Stomach (tissue), 19 donors: ENCODE measurements around the gene TNFSF9. TPM values are rescaled to one million over a fixed set of nuclear protein-coding genes. Genes with fewer than 3 reads are reported as not detected.
A peak's percentile ranks its signal among the peaks of the same experiment; 100 is the strongest.

ENCODE experiments used
- DNase-seq, 2 donors: peaks; one replicate each; pipeline versions ENCODE4 v3.0.0 to v3.0.0-alpha.2; 2013 to 2019
- H3K27ac ChIP-seq, 5 donors: fragments of 200-600 bp in 4 of 5; sonication (generic) in 4 of 5; one replicate each; pipeline ENCODE4 v1.5.1; 2013 to 2019; ENCODE audit warnings: mild to moderate bottlenecking in 1 of 5, moderate library complexity in 1 of 5
- H3K27me3 ChIP-seq, 3 donors: fragments of 200-600 bp; sonication (generic); one replicate each; pipeline ENCODE4 v1.5.1; 2017 to 2019; ENCODE audit warnings: mixed run types in 1 of 3
- H3K36me3 ChIP-seq, 4 donors: fragments of 200-600 bp; sonication (generic); 1 replicate in 3 of 4; 2 replicates in 1 of 4; pipeline ENCODE4 v1.5.1; 2016 to 2019
- H3K4me1 ChIP-seq, 4 donors: fragments of 200-600 bp; sonication (generic); one replicate each; pipeline ENCODE4 v1.5.1; 2016 to 2019
- H3K4me3 ChIP-seq, 4 donors: fragments of 200-600 bp; sonication (generic) in 3 of 4; one replicate each; pipeline ENCODE4 v1.5.1; 2016 to 2019; ENCODE audit warnings: mild to moderate bottlenecking in 1 of 4
- H3K9me3 ChIP-seq, 4 donors: fragments of 200-600 bp; sonication (generic); one replicate each; pipeline ENCODE4 v1.5.1; 2016 to 2019
- EP300 ChIP-seq: sonication (generic); formaldehyde crosslinking; IDR thresholded peaks from one replicate; pipeline ENCODE4 v1.6.1; 2017; ENCODE audit warnings: antibody characterized with exemption
- POLR2A ChIP-seq, 4 donors: fragments of 450-650 bp; IDR thresholded peaks; one replicate each; pipeline ENCODE4 v1.6.1; 2016; ENCODE audit warnings: antibody characterized with exemption in 4 of 4, control low read depth in 2 of 4, mild to moderate bottlenecking in 1 of 4, moderate library complexity in 1 of 4
- POLR2AphosphoS5 ChIP-seq, 3 donors: sonication (generic); formaldehyde crosslinking; IDR thresholded peaks; one replicate each; pipeline ENCODE4 v1.6.1; 2016; ENCODE audit warnings: antibody characterized with exemption in 3 of 3
- WGBS, 5 donors: extraction: QIAGEN DNeasy Blood & Tissue Kit in 3 of 5; methylation state at CpG; one replicate each; pipeline versions ENCODE4 v1.1.5 to v1.1.7; 2013 to 2018; 5-methylcytosine and 5-hydroxymethylcytosine counted together
- intact Hi-C: fragments of 100-400 bp; cut with DNase I; formaldehyde crosslinking; loops from one replicate; pipeline ENCODE4 v1.15.1; 2023; ENCODE audit warnings: low total_unique reads
- long read RNA-seq, 10 donors: transcript quantifications; one replicate each; lab custom pipeline, GENCODE V29; 2026
- polyA plus RNA-seq, 3 donors: library from polyadenylated mRNA; stranded (reverse); fragments of 200-250 nt; gene quantifications; one replicate each; pipeline ENCODE4 v1.2.3, GENCODE V29; 2013
- total RNA-seq, 5 donors: library from RNA; depleted of rRNA; stranded (reverse); fragments of >200 nt; gene quantifications; one replicate each; pipeline versions ENCODE4 v1.1.0 to v1.2.3, GENCODE V29; 2014 to 2016
- TF ChIP-seq, protein P1 (sequence below), 7 experiments: fragments of 450-650 bp in 4 of 7; fragments of 200-600 bp in 3 of 7; sonication (generic) in 3 of 7; IDR thresholded peaks; one replicate each; pipeline ENCODE4 v1.5.1; 2016 to 2019; ENCODE audit warnings: antibody characterized with exemption in 7 of 7, control low read depth in 2 of 7, mild to moderate bottlenecking in 1 of 7
- donor health status: healthy with polysubstance abuse.
- donor health status: Bipolar disorder and iron deficiency.
- donor health status: healthy.

TNFSF9 gene, protein sequence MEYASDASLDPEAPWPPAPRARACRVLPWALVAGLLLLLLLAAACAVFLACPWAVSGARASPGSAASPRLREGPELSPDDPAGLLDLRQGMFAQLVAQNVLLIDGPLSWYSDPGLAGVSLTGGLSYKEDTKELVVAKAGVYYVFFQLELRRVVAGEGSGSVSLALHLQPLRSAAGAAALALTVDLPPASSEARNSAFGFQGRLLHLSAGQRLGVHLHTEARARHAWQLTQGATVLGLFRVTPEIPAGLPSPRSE
- total RNA-seq (not detected), polyA plus RNA-seq (under 1 TPM in 1 of 3 donors, not detected in 2; 0.85 TPM)
- long read RNA-seq, donor 1: 0 reads
- long read RNA-seq, donor 2: 0 reads
- long read RNA-seq, donor 3: 0 reads
- long read RNA-seq, donor 4: 0 reads
- long read RNA-seq, donor 5: 0 reads
- long read RNA-seq, donor 6: 0 reads
- long read RNA-seq, donor 7: 0 reads
- long read RNA-seq, donor 8: 0 reads
- long read RNA-seq, donor 9: 0 reads
- long read RNA-seq, donor 10: 0 reads

DNA sequence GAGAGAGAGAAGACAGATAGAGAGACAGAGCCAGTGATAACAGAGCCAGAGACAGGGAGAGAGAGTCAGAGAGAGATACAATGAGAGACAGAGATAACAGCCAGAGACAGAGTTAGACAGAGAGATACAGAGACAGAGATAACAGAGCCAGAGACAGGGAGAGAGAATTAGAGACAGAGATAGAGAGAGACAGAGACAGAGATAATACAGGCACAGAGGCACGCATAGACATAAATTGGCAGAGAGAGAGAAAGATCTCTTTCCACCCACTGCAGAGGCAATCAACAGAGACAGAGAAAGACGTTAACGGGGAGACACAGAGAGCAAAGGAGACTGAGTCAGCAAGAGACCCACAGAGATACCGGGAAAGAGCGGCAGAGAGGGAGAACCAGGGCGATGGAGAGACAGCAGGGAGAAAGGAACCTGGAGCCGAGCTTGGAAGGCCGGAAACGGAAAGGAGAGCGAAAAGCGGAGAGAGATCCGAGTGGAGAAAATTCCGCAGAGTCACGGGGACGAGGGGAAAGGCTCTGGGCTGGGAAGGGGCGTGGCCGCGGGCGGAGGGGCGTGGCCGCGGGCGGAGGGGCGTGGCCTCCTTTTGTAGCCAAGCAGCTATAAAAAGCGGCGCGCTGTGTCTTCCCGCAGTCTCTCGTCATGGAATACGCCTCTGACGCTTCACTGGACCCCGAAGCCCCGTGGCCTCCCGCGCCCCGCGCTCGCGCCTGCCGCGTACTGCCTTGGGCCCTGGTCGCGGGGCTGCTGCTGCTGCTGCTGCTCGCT lies at the start of gene TNFSF9:
Gene TNFSF9, plus strand, starts transcription at position 641 of the 777 bp plus-strand sequence. Its CDS starts 11 bp downstream, at position 652.
- no peaks in the 10 kb centered on the region for H3K36me3 ChIP-seq
- TF ChIP-seq EP300 (no peak), POLR2AphosphoS5 (IDR thresholded peaks at IDR 0.05) (peak; percentile 25 to 75 (median 50)), POLR2A (IDR thresholded peaks at IDR 0.05) (no peak)
- no peaks in the 10 kb centered on the region for H3K9me3 ChIP-seq
- peak within 1 kb of the TSS; percentile 47 to 63 (median 56) for H3K4me3 ChIP-seq
- peaks cover 6 to 47% (median 32%) of the 10 kb centered on the region in 3 donors for H3K27me3 ChIP-seq
- DNase-seq: peak; percentile 89 to 96
- peaks cover 8 to 41% (median 25%) of the 10 kb centered on the region in 4 donors for H3K4me1 ChIP-seq
- peak within 1 kb of the TSS in 4 of 5 donors; percentile 47 to 61 (median 52) for H3K27ac ChIP-seq
- intact Hi-C loops: no loop called here
- 0 to 3% (median 1%) methylated on average over 32 to 44 of the region's 44 CpGs for WGBS, 5 donors

DNA sequence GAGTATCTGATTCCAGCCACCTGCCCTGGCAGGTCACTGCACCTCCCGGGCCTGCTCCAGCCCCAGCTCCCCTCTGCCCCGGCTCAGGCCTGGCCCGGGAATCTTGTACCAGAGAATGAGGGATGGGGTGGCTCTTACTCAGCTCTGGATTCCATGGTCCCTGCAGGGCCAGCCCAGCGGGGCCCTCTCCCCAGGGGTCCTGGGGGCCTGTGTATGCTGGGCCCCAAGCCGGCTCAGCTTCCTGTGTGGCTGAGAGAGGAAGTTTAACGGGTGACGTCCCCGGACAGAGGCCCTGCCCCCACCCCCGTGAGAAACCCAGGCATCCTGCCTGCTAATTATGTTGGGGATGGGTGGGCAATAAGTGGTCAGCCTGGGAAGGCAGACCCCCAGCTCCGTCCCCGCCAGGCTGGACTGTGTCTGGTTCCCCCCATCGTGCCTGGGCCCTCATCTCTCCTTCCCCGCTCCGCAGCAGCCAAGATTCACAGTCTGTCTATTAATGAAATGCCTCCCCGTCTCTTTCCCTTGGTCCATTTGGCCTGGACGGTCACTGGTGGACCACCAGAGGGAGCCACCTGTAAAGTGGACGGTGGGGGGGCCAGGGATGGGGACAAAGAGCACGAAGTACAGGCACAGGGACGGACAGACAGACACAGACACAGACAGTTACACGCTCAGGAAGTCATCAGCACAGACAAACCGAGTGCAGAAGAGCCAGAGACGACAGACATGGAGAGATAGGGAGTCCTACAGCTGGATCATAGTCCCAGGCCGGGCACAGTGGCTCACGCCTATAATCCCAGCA lies 49.1 kb upstream of the TNFSF9 start, which contains the start of gene DENND1C:
Gene DENND1C, minus strand, starts transcription at position 247 of the 802 bp plus-strand sequence. Its CDS starts 92 bp downstream, at position 155.
- intact Hi-C loops: no loop called here
- peak within 1 kb of the TSS; percentile 38 to 80 (median 64) for H3K27ac ChIP-seq
- DNase-seq: peak; percentile 52 to 55

DNA sequence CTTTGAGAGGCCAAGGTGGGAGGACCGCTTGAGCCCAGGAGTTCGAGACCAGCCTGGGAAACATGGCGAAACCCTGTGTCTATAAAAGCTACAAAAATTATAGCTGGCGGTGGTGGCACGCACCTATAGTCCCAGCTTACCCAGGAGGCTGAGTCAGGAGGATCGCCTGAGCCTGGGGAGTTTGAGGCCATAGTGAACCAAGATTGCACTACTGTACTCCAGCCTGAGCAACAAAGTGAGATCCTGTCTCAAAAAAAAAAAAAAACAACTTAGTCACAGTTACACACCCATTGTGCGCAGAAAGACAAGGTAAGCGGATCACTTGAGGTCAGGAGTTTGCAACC lies 48.5 kb upstream of the TNFSF9 start:
- DNase-seq: no peak
- TF ChIP-seq EP300: no peak
- TF ChIP-seq POLR2AphosphoS5 (IDR thresholded peaks at IDR 0.05): no peak
- TF ChIP-seq POLR2A (IDR thresholded peaks at IDR 0.05): no peak
- TF ChIP-seq, protein P1, sequence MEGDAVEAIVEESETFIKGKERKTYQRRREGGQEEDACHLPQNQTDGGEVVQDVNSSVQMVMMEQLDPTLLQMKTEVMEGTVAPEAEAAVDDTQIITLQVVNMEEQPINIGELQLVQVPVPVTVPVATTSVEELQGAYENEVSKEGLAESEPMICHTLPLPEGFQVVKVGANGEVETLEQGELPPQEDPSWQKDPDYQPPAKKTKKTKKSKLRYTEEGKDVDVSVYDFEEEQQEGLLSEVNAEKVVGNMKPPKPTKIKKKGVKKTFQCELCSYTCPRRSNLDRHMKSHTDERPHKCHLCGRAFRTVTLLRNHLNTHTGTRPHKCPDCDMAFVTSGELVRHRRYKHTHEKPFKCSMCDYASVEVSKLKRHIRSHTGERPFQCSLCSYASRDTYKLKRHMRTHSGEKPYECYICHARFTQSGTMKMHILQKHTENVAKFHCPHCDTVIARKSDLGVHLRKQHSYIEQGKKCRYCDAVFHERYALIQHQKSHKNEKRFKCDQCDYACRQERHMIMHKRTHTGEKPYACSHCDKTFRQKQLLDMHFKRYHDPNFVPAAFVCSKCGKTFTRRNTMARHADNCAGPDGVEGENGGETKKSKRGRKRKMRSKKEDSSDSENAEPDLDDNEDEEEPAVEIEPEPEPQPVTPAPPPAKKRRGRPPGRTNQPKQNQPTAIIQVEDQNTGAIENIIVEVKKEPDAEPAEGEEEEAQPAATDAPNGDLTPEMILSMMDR (IDR thresholded peaks at IDR 0.05): no peak
- Histone ChIP-seq H3K27ac (peak overlapping the region in 3 of 5 donors; percentile 64 to 80 (median 64)), H3K27me3 (peaks cover 0 to 41% (median 0%) of the 10 kb centered on the region in 3 donors), H3K36me3 (no peaks in the 10 kb centered on the region), H3K4me3 (no peak overlapping the region), H3K9me3 (no peaks in the 10 kb centered on the region), H3K4me1 (no peaks in the 10 kb centered on the region)
- 94 to 97% (median 96%) methylated on average over 8 of the region's 8 CpGs for WGBS, 5 donors
- intact Hi-C loops: no loop called here

More for the DNA sequence above, 49.1 kb upstream of the TNFSF9 start, which contains the start of gene DENND1C:
- peaks cover 0 to 47% (median 4%) of the 10 kb centered on the region in 3 donors for H3K27me3 ChIP-seq
- H3K4me1 ChIP-seq: peaks cover 0 to 4% (median 3%) of the 10 kb centered on the region in 4 donors
- peak within 1 kb of the TSS; percentile 11 to 39 (median 38) for H3K4me3 ChIP-seq
- no peaks in the 10 kb centered on the region for H3K36me3 ChIP-seq
- TF ChIP-seq, protein P1 (IDR thresholded peaks at IDR 0.05): peak in 4 of 7 experiments; percentile 16 to 37 (median 26)
- TF ChIP-seq EP300: no peak
- no peaks in the 10 kb centered on the region for H3K9me3 ChIP-seq
- 31 to 51% (median 33%) methylated on average over 15 to 24 of the region's 24 CpGs for WGBS, 5 donors

DNA sequence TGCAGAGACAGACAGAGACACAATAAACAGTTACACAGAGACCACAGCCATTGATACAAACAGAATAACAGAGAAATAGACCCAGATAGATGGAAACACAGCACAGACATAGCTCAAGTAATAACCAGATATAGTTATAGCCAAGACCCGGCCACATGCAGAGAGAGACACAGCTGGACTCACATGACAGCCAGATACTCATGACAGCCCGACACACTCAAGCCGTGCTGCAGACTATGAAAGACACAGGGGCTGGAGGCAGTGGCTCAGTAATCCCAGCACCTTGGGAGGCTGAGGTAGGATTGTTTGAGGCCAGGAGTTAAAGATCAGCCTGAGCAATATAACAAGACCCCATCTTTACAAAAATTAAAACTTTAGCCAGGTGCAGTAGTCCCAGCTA lies 47.6 kb upstream of the TNFSF9 start:
- no peaks in the 10 kb centered on the region for H3K4me1 ChIP-seq
- no peak overlapping the region for H3K27ac ChIP-seq
- H3K9me3 ChIP-seq: no peaks in the 10 kb centered on the region
- intact Hi-C loops: no loop called here
- no peak for DNase-seq
- peaks cover 0 to 32% (median 0%) of the 10 kb centered on the region in 3 donors for H3K27me3 ChIP-seq
- no peak overlapping the region for H3K4me3 ChIP-seq
- WGBS, 5 donors: 48 to 55% (median 51%) methylated on average over 3 of the region's 3 CpGs
- TF ChIP-seq, protein P1 (IDR thresholded peaks at IDR 0.05): no peak
- no peak for TF ChIP-seq POLR2A (IDR thresholded peaks at IDR 0.05)
- TF ChIP-seq EP300: no peak
- no peak for TF ChIP-seq POLR2AphosphoS5 (IDR thresholded peaks at IDR 0.05)
- no peaks in the 10 kb centered on the region for H3K36me3 ChIP-seq
